ENCODE data around the gene E2F6.

GRCh38 chr2:11503354-11503927 lies 37.5 kb upstream of the E2F6 start:
- TF ChIP-seq RAD21 (IDR thresholded peaks at IDR 0.05) (no peak), CTCF (IDR thresholded peaks at IDR 0.05; ENCODE audit: low read depth, low read length, missing input control) (no peak), TAF1 (conservative IDR thresholded peaks at IDR 0.05) (no peak), EGR1 (IDR thresholded peaks at IDR 0.05; ENCODE audit: low read depth in 2 of 2) (no peak), ATF3 (IDR thresholded peaks at IDR 0.05) (no peak), RXRA (IDR thresholded peaks at IDR 0.05) (no peak), YY1 (IDR thresholded peaks at IDR 0.05) (no peak), HNF4A (conservative IDR thresholded peaks at IDR 0.05) (no peak), GABPA (IDR thresholded peaks at IDR 0.05 in 1 of 2, conservative IDR thresholded peaks at IDR 0.05 in 1 of 2) (no peak), ZBTB33 (IDR thresholded peaks at IDR 0.05) (no peak), MAX (IDR thresholded peaks at IDR 0.05) (no peak), FOXA1 (IDR thresholded peaks at IDR 0.05) (no peak), REST (IDR thresholded peaks at IDR 0.05) (no peak), JUND (IDR thresholded peaks at IDR 0.05) (no peak)
